ENCODE data around the gene RPL9. TPM values are rescaled to one million over a fixed set of nuclear protein-coding genes. Genes with fewer than 3 reads are reported as not detected.
"Not testable (repeated sequence)": the region's sequence is repeated elsewhere in the genome, so short reads cannot be mapped to it uniquely, and the experiment has no call there.

Gene RPL9
- total RNA-seq, 2 donors from 2014 or later = 1,546 to 2,356 TPM

GRCh38 chr4:39435659-39436563 is 22.8 kb downstream of the RPL9 start:
- intact Hi-C loops (cut with DNase I) = no loop called here

GRCh38 chr4:39433878-39434492 is 24.7 kb downstream of the RPL9 start:
- intact Hi-C loops (cut with DNase I) = no loop called here

More at GRCh38 chr4:39435659-39436563, 22.8 kb downstream of the RPL9 start:
- no peak for DNase-seq (ENCODE audit: low spot score)

GRCh38 chr4:39429476-39430334 is 29.0 kb downstream of the RPL9 start:
- no peak for DNase-seq (ENCODE audit: low spot score)
- intact Hi-C loops (cut with DNase I) = no loop called here

More at GRCh38 chr4:39433878-39434492, 24.7 kb downstream of the RPL9 start:
- no peak for DNase-seq (ENCODE audit: low spot score)

- no peak for DNase-seq (ENCODE audit: low spot score)
- intact Hi-C loops (cut with DNase I) = no loop called here
Measured at GRCh38 chr4:39427520-39428114, 31.1 kb downstream of the RPL9 start.

- DNase-seq (ENCODE audit: low spot score) = no peak
- intact Hi-C loops (cut with DNase I) = no loop called here
Measured at GRCh38 chr4:39426728-39427127, 32.0 kb downstream of the RPL9 start.

GRCh38 chr4:39425297-39425696 is 33.4 kb downstream of the RPL9 start:
- intact Hi-C loops (cut with DNase I); DNase-seq (ENCODE audit: low spot score): not testable (repeated sequence)

GRCh38 chr4:39422247-39422646 is 36.5 kb downstream of the RPL9 start:
- intact Hi-C loops (cut with DNase I) = no loop called here

GRCh38 chr4:39415678-39416283 is 42.9 kb downstream of the RPL9 start:
- intact Hi-C loops (cut with DNase I) = no loop called here
- DNase-seq (ENCODE audit: low spot score) = no peak

More at GRCh38 chr4:39422247-39422646, 36.5 kb downstream of the RPL9 start:
- no peak for DNase-seq (ENCODE audit: low spot score)

GRCh38 chr4:39411561-39411960 is 47.2 kb downstream of the RPL9 start:
- intact Hi-C loops (cut with DNase I); DNase-seq (ENCODE audit: low spot score): not testable (repeated sequence)

- no peak for DNase-seq (ENCODE audit: low spot score)
- intact Hi-C loops (cut with DNase I) = no loop called here
Measured at GRCh38 chr4:39410415-39410814, 48.3 kb downstream of the RPL9 start.

GRCh38 chr4:39407584-39407885 is 51.2 kb downstream of the RPL9 start:
- intact Hi-C loops (cut with DNase I) = no loop called here
- DNase-seq (ENCODE audit: low spot score) = no peak

GRCh38 chr4:39406763-39407583 is 51.7 kb downstream of the RPL9 start, which contains the start of gene KLB:
Gene KLB (plus strand): TSS chr4:39406930. CDS start chr4:39406950, 20 bp downstream.
- DNase-seq (ENCODE audit: low spot score) = no peak
- intact Hi-C loops (cut with DNase I) = no loop called here

Small RNAs within 50 kb of the gene (microRNA-seq; reads per million reads assigned to microRNA genes)
- 0 reads per million in 2 donors for gene MIR5591 (ENCODE audit: borderline microRNAs expressed in 2 of 2)

Other genes starting within 250 kb of the RPL9 start
- 10 to 100 TPM; 33.1 to 40.4 TPM for gene RFC1, start 92.6 kb downstream of the RPL9 start, total RNA-seq
- not detected for gene KLB, start 52.0 kb downstream of the RPL9 start, total RNA-seq
- 10 to 100 TPM in 1 of 2 donors, 1 to 10 TPM in 1; 9.2 to 12.8 TPM for gene LIAS, start 134 bp upstream of the RPL9 start, total RNA-seq
- gene UGDH, start 68.5 kb upstream of the RPL9 start, total RNA-seq = 100 to 1,000 TPM; 107 to 167 TPM
- 10 to 100 TPM; 95.3 to 98.0 TPM for gene SMIM14, start 179.9 kb upstream of the RPL9 start, total RNA-seq
- gene UBE2K, start 239.2 kb upstream of the RPL9 start, total RNA-seq = 10 to 100 TPM; 52.4 to 71.9 TPM